ENCODE results near the gene FOXK1. TPM values are rescaled to one million over a fixed set of nuclear protein-coding genes. Genes with fewer than 3 reads are reported as not detected.

The FOXK1 gene
- total RNA-seq, 2 donors from 2014 or later: 36.9 to 43.4 TPM

DNA sequence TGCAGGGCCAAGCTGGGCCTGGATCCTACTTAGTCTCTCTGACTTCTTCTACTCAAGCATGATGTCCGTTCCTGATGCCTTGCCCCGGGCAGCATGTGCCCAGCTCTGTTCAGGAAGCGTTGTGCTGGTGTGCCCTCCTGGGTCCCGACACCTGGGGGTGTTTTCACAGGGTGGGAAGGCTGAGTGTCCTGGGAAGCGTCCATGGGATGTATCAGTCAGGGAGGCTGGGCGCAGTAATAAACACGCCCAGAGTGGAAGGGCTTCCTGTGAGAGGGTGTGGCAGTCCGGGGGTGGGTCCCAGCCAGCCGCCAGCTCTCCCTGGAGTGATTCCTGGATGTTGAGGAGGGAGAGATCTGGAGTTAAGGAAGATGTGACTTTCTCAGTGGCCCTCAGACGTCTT lies 29.0 kb downstream of the FOXK1 start:
- peaks cover 2% of the 10 kb centered on the region for H3K9me3 ChIP-seq (ENCODE audit: control insufficient read depth, low read length)
- no peak for DNase-seq
- no peak overlapping the region for H3K27ac ChIP-seq (ENCODE audit: low read depth, low read length)
- Mint-ChIP-seq H3K4me3 (no peak overlapping the region), H3K27ac (no peak overlapping the region), H3K36me3 (ENCODE audit: low read depth) (peaks cover 39% of the 10 kb centered on the region), H3K9me3 (peaks cover 4% of the 10 kb centered on the region), H3K27me3 (ENCODE audit: insufficient read depth) (peaks cover 32% of the 10 kb centered on the region), H3K4me1 (peaks cover 41% of the 10 kb centered on the region)
- TF ChIP-seq, protein P1, sequence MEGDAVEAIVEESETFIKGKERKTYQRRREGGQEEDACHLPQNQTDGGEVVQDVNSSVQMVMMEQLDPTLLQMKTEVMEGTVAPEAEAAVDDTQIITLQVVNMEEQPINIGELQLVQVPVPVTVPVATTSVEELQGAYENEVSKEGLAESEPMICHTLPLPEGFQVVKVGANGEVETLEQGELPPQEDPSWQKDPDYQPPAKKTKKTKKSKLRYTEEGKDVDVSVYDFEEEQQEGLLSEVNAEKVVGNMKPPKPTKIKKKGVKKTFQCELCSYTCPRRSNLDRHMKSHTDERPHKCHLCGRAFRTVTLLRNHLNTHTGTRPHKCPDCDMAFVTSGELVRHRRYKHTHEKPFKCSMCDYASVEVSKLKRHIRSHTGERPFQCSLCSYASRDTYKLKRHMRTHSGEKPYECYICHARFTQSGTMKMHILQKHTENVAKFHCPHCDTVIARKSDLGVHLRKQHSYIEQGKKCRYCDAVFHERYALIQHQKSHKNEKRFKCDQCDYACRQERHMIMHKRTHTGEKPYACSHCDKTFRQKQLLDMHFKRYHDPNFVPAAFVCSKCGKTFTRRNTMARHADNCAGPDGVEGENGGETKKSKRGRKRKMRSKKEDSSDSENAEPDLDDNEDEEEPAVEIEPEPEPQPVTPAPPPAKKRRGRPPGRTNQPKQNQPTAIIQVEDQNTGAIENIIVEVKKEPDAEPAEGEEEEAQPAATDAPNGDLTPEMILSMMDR (conservative IDR thresholded peaks at IDR 0.05): no peak
- peaks cover 3% of the 10 kb centered on the region for H3K36me3 ChIP-seq (ENCODE audit: control insufficient read depth, insufficient read depth, low read length)
- H3K27me3 ChIP-seq (ENCODE audit: control insufficient read depth, insufficient read depth, low read length, poor library complexity, severe bottlenecking): no peaks in the 10 kb centered on the region
- peaks cover 16% of the 10 kb centered on the region for H3K4me1 ChIP-seq (ENCODE audit: control insufficient read depth, insufficient read depth, low read length)
- no peak overlapping the region for H3K9ac ChIP-seq (ENCODE audit: extremely low read depth, low read length, poor library complexity, severe bottlenecking)
- WGBS, 2 experiments (ENCODE audit: insufficient coverage in 1 of 2, insufficient read length in 1 of 2): 93 to 98% methylated on average over 5 to 10 of the region's 10 CpGs
- no peak overlapping the region for H3K4me3 ChIP-seq (ENCODE audit: low read length)

DNA sequence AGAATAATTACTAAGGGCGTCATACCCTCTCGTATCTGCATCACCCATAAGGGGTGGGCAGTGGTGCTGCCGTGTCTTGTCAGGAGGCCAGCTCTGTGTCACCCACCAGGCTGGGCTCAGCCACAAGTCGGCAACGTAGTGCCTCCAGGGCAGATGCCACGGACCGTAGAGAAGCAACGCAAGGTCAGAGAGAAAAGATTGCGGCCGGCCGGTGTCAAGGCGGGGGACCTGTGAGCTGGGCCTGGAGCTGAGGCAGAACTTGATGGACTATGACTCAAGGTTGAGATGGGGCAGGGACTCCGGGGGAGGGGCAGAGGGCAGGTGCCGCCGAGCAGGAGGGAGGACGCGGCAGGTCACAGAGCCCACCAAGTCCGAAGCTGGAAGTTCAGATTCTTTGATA lies 29.5 kb downstream of the FOXK1 start:
- WGBS, 2 experiments (ENCODE audit: insufficient coverage in 1 of 2, insufficient read length in 1 of 2): 93 to 95% methylated on average over 12 to 18 of the region's 18 CpGs
- Mint-ChIP-seq H3K4me3 (no peak overlapping the region), H3K9me3 (peaks cover 4% of the 10 kb centered on the region), H3K36me3 (ENCODE audit: low read depth) (peaks cover 43% of the 10 kb centered on the region), H3K4me1 (peaks cover 35% of the 10 kb centered on the region), H3K27me3 (ENCODE audit: insufficient read depth) (peaks cover 32% of the 10 kb centered on the region), H3K27ac (no peak overlapping the region)
- TF ChIP-seq, protein P1 (conservative IDR thresholded peaks at IDR 0.05): no peak
- Histone ChIP-seq H3K27ac (ENCODE audit: low read depth, low read length) (no peak overlapping the region), H3K27me3 (ENCODE audit: control insufficient read depth, insufficient read depth, low read length, poor library complexity, severe bottlenecking) (no peaks in the 10 kb centered on the region), H3K36me3 (ENCODE audit: control insufficient read depth, insufficient read depth, low read length) (peaks cover 3% of the 10 kb centered on the region), H3K4me1 (ENCODE audit: control insufficient read depth, insufficient read depth, low read length) (peaks cover 10% of the 10 kb centered on the region), H3K9me3 (ENCODE audit: control insufficient read depth, low read length) (peaks cover 6% of the 10 kb centered on the region), H3K4me3 (ENCODE audit: low read length) (no peak overlapping the region), H3K9ac (ENCODE audit: extremely low read depth, low read length, poor library complexity, severe bottlenecking) (no peak overlapping the region)
- no peak for DNase-seq

DNA sequence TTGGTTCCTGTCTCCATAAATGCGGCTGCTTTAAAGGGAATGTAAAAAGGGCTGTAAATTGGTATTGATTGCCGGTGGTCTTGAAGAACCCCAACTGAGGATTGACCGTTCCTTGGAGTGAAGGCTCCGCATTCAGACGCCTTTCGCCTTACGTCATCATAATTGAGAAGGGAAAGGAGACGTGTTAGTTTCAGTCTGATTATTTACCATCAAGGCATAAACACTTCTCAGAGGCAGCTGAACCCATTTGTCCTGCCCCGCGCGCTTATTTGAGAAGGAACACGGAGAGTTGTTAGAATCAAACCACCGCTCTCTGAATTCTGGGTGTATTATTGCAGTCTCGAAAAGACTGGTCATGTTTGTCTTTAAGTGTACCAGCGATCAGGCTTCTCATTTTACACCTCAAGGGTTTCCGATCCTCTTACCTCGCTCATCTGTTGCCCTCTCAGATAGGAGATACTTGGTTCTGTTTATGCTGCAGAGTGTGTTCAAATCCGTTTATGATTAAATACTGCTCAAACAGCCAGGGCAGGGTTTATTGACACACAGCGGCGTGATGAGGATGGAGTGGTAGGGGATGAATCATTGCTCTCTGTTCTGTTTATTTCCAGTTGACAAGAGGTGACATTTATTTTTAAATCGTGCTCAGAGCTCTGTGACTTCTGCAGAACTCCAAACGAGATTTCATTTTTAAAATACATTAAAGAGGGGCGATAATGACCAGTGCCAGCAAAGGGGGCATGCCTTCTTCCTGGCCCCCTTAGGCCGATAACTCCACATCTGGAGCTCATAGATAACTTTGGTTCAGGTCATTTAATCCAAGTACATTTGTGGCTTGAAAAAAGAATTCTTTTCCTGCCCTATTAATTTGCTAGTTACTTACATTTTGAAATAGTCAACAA lies 30.4 kb downstream of the FOXK1 start:
- Mint-ChIP-seq H3K4me3 (no peak overlapping the region), H3K4me1 (peaks cover 26% of the 10 kb centered on the region), H3K9me3 (peaks cover 4% of the 10 kb centered on the region), H3K27ac (no peak overlapping the region), H3K36me3 (ENCODE audit: low read depth) (peaks cover 48% of the 10 kb centered on the region), H3K27me3 (ENCODE audit: insufficient read depth) (peaks cover 32% of the 10 kb centered on the region)
- WGBS, 2 experiments (ENCODE audit: insufficient coverage in 1 of 2, insufficient read length in 1 of 2): 90% methylated on average over 21 to 24 of the region's 24 CpGs
- Histone ChIP-seq H3K4me1 (ENCODE audit: control insufficient read depth, insufficient read depth, low read length) (peaks cover 7% of the 10 kb centered on the region), H3K27me3 (ENCODE audit: control insufficient read depth, insufficient read depth, low read length, poor library complexity, severe bottlenecking) (no peaks in the 10 kb centered on the region), H3K9me3 (ENCODE audit: control insufficient read depth, low read length) (peaks cover 6% of the 10 kb centered on the region), H3K27ac (ENCODE audit: low read depth, low read length) (no peak overlapping the region), H3K9ac (ENCODE audit: extremely low read depth, low read length, poor library complexity, severe bottlenecking) (no peak overlapping the region), H3K36me3 (ENCODE audit: control insufficient read depth, insufficient read depth, low read length) (peaks cover 3% of the 10 kb centered on the region), H3K4me3 (ENCODE audit: low read length) (no peak overlapping the region)
- TF ChIP-seq, protein P1 (conservative IDR thresholded peaks at IDR 0.05): no peak
- DNase-seq: no peak

Measured in endodermal cell (in vitro differentiated cells).